ENCODE data around the gene SALL4.

The SALL4 gene

GRCh38 chr20:51837876-51838420 is 35.6 kb upstream of the SALL4 start:
- Histone ChIP-seq H3K27me3 (ENCODE audit: insufficient read depth, poor library complexity, severe bottlenecking) (no peaks in the 10 kb centered on the region), H3K4me3 (replicated peaks; ENCODE audit: insufficient read depth, low read length) (no peak overlapping the region), H3K27ac (replicated peaks) (no peak overlapping the region)
- TF ChIP-seq REST (IDR thresholded peaks at IDR 0.05; ENCODE audit: insufficient replicate concordance, low read depth) (no peak), POLR2AphosphoS5 (IDR thresholded peaks at IDR 0.05; ENCODE audit: low read depth) (no peak), SPI1 (IDR thresholded peaks at IDR 0.05; ENCODE audit: borderline replicate concordance, low read depth) (no peak), GABPA (IDR thresholded peaks at IDR 0.05; ENCODE audit: low read depth) (no peak)
- TF ChIP-seq, protein P1, sequence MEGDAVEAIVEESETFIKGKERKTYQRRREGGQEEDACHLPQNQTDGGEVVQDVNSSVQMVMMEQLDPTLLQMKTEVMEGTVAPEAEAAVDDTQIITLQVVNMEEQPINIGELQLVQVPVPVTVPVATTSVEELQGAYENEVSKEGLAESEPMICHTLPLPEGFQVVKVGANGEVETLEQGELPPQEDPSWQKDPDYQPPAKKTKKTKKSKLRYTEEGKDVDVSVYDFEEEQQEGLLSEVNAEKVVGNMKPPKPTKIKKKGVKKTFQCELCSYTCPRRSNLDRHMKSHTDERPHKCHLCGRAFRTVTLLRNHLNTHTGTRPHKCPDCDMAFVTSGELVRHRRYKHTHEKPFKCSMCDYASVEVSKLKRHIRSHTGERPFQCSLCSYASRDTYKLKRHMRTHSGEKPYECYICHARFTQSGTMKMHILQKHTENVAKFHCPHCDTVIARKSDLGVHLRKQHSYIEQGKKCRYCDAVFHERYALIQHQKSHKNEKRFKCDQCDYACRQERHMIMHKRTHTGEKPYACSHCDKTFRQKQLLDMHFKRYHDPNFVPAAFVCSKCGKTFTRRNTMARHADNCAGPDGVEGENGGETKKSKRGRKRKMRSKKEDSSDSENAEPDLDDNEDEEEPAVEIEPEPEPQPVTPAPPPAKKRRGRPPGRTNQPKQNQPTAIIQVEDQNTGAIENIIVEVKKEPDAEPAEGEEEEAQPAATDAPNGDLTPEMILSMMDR (IDR thresholded peaks at IDR 0.05; ENCODE audit: insufficient read depth, low read length) = no peak
- DNase-seq (ENCODE audit: low read depth in 1 of 2, low spot score in 1 of 2) = no peak

- TF ChIP-seq SPI1 (IDR thresholded peaks at IDR 0.05; ENCODE audit: borderline replicate concordance, low read depth) (no peak), POLR2AphosphoS5 (IDR thresholded peaks at IDR 0.05; ENCODE audit: low read depth) (no peak), REST (IDR thresholded peaks at IDR 0.05; ENCODE audit: insufficient replicate concordance, low read depth) (no peak), GABPA (IDR thresholded peaks at IDR 0.05; ENCODE audit: low read depth) (no peak)
- TF ChIP-seq, protein P1 (IDR thresholded peaks at IDR 0.05; ENCODE audit: insufficient read depth, low read length) = no peak
- H3K27me3 ChIP-seq (ENCODE audit: insufficient read depth, poor library complexity, severe bottlenecking) = no peaks in the 10 kb centered on the region
- no peak for DNase-seq (ENCODE audit: low read depth in 1 of 2, low spot score in 1 of 2)
- no peak overlapping the region for H3K27ac ChIP-seq (replicated peaks)
- H3K4me3 ChIP-seq (replicated peaks; ENCODE audit: insufficient read depth, low read length) = no peak overlapping the region
Observed at GRCh38 chr20:51837436-51837835, 35.1 kb upstream of the SALL4 start.

DNA sequence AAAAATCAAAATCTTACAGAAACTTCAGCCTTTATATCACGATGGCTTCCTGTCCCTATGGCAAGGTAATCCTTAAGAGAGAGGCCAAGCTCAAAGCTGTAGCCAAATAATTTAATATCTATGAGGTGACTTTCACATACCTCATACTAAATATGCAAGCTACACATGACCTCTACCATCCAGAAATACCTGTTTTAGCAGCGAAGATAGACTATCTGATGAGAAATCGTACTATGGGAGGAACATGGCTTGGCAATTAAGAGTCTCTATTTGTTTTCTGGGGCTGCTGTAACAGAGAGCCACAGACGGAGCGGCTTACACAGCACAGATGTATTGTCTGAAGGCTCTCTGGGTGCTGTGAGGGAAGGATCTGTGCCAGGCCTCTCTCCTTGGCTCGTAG is 31.0 kb upstream of the SALL4 start:
- DNase-seq (ENCODE audit: low read depth in 1 of 2, low spot score in 1 of 2) = no peak
- Histone ChIP-seq H3K4me3 (replicated peaks; ENCODE audit: insufficient read depth, low read length) (no peak overlapping the region), H3K27me3 (ENCODE audit: insufficient read depth, poor library complexity, severe bottlenecking) (no peaks in the 10 kb centered on the region), H3K27ac (replicated peaks) (no peak overlapping the region)
- no peak for TF ChIP-seq REST (IDR thresholded peaks at IDR 0.05; ENCODE audit: insufficient replicate concordance, low read depth)
- TF ChIP-seq, protein P1 (IDR thresholded peaks at IDR 0.05; ENCODE audit: insufficient read depth, low read length) = no peak
- TF ChIP-seq POLR2AphosphoS5 (IDR thresholded peaks at IDR 0.05; ENCODE audit: low read depth) = no peak
- TF ChIP-seq GABPA (IDR thresholded peaks at IDR 0.05; ENCODE audit: low read depth) = no peak
- TF ChIP-seq SPI1 (IDR thresholded peaks at IDR 0.05; ENCODE audit: borderline replicate concordance, low read depth) = no peak

Measured in HL-60 (cell line).